ENCODE measurements around the gene STPG4. TPM values are rescaled to one million over a fixed set of nuclear protein-coding genes. Genes with fewer than 3 reads are reported as not detected.
"Not testable (repeated sequence)": the region's sequence is repeated elsewhere in the genome, so short reads cannot be mapped to it uniquely, and the experiment has no call there.

Gene STPG4
- total RNA-seq, 1 donor from 2014 or later = not detected

DNA sequence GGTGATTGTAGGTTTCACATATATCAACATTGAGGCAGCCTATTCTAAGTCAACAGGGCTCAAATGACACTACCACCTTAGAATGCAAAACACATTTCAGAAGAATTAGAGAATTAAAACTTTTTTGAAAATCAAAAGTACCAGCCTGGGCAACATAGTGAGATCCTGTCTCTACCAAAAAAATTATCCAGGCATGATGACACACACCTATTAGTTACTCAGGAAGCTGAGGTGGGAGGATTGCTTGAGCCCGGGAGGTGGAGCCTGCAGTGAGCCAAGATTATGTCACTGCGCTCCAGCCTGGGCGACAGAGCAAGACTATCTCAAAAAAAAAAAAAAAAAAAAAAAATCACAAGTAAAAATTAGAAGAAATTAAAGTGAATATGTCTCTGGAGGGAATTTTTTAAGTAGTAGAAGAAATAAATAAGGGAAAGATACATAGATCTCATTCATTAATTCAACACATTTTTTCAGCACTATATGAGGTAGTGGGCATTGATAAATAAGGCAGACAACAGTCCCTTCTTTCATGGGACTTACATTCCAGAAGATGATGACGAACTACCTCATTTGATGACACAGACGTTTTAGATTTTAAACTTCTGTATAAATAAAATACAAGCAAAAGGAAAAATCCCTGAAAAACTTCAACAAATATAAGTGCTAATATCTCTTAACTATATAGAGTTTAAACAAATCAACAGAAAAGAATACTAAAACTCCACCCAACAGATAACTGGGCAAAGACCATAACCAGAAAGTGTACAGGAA is 42.3 kb downstream of the STPG4 start:
- H3K9ac ChIP-seq (ENCODE audit: low read depth in 1 of 3, low read length in 3 of 3) = no peak overlapping the region
- H3K9me3 ChIP-seq (ENCODE audit: control insufficient read depth in 3 of 3, low read length in 3 of 3) = no peaks in the 10 kb centered on the region
- H3K4me1 ChIP-seq (ENCODE audit: control insufficient read depth in 3 of 3, insufficient read depth in 3 of 3, low read length in 3 of 3) = no peaks in the 10 kb centered on the region
- no peaks in the 10 kb centered on the region for H3K27me3 ChIP-seq (ENCODE audit: control insufficient read depth in 3 of 3, insufficient read depth in 3 of 3, low read length in 3 of 3)
- H3K36me3 ChIP-seq (ENCODE audit: control insufficient read depth in 3 of 3, insufficient read depth in 3 of 3, low read length in 3 of 3) = no peaks in the 10 kb centered on the region
- H3K27ac ChIP-seq (ENCODE audit: low read depth, low read length) = no peak overlapping the region
- H3K4me3 ChIP-seq (ENCODE audit: low read length in 3 of 3) = no peak overlapping the region

DNA sequence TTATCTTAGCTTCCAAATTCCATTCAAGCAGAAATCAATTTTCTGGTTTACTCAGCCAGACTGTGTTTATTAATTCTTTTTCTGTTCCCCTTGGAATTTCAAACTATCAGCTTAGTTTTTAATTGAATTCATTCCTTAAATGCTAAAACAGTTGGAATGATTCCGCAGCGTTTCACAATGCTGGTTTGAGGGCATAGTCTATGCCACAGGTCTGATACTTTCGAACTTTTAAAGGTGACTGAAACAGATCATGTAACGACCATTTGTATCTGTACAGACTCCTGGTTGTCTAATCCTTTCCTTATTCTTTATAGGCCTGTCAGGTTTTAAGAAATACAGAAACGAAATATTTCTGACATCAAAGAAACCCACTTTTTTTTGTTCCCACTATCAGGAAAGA is 45.4 kb downstream of the STPG4 start:
- Histone ChIP-seq H3K27me3 (ENCODE audit: control insufficient read depth in 3 of 3, insufficient read depth in 3 of 3, low read length in 3 of 3) (no peaks in the 10 kb centered on the region), H3K36me3 (ENCODE audit: control insufficient read depth in 3 of 3, insufficient read depth in 3 of 3, low read length in 3 of 3) (no peaks in the 10 kb centered on the region), H3K9ac (ENCODE audit: low read depth in 1 of 3, low read length in 3 of 3) (no peak overlapping the region), H3K27ac (ENCODE audit: low read depth, low read length) (no peak overlapping the region), H3K9me3 (ENCODE audit: control insufficient read depth in 3 of 3, low read length in 3 of 3) (no peaks in the 10 kb centered on the region), H3K4me1 (ENCODE audit: control insufficient read depth in 3 of 3, insufficient read depth in 3 of 3, low read length in 3 of 3) (no peaks in the 10 kb centered on the region), H3K4me3 (ENCODE audit: low read length in 3 of 3) (no peak overlapping the region)

DNA sequence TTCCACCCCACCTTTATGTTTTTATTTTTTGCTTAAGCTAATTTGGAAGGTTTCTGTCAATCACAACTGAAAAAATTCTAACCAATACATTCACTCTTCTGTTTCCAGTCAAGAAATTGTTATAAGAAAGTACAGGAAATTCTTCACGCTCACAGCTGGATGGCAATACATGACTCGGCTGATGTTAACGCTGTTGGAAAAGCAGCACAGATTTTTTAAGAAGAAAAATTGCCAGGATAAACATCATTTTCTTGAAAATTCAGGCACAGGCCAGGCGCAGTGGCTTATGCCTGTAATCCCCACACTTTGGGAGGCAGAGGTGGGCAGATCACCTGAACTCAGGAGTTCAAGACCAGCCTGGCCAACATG is 46.1 kb downstream of the STPG4 start:
- Histone ChIP-seq H3K27me3 (ENCODE audit: control insufficient read depth in 3 of 3, insufficient read depth in 3 of 3, low read length in 3 of 3) (no peaks in the 10 kb centered on the region), H3K27ac (ENCODE audit: low read depth, low read length) (no peak overlapping the region), H3K4me3 (ENCODE audit: low read length in 3 of 3) (no peak overlapping the region), H3K4me1 (ENCODE audit: control insufficient read depth in 3 of 3, insufficient read depth in 3 of 3, low read length in 3 of 3) (no peaks in the 10 kb centered on the region), H3K9me3 (ENCODE audit: control insufficient read depth in 3 of 3, low read length in 3 of 3) (no peaks in the 10 kb centered on the region), H3K9ac (ENCODE audit: low read depth in 1 of 3, low read length in 3 of 3) (no peak overlapping the region), H3K36me3 (ENCODE audit: control insufficient read depth in 3 of 3, insufficient read depth in 3 of 3, low read length in 3 of 3) (no peaks in the 10 kb centered on the region)

GRCh38 chr2:47108267-47109006 is 46.7 kb downstream of the STPG4 start:
- not testable (repeated sequence) for H3K4me1 ChIP-seq (ENCODE audit: control insufficient read depth in 3 of 3, insufficient read depth in 3 of 3, low read length in 3 of 3); H3K27ac ChIP-seq (ENCODE audit: low read depth, low read length); H3K9ac ChIP-seq (ENCODE audit: low read depth in 1 of 3, low read length in 3 of 3); H3K4me3 ChIP-seq (ENCODE audit: low read length in 3 of 3); H3K9me3 ChIP-seq (ENCODE audit: control insufficient read depth in 3 of 3, low read length in 3 of 3); H3K36me3 ChIP-seq (ENCODE audit: control insufficient read depth in 3 of 3, insufficient read depth in 3 of 3, low read length in 3 of 3); H3K27me3 ChIP-seq (ENCODE audit: control insufficient read depth in 3 of 3, insufficient read depth in 3 of 3, low read length in 3 of 3)

GRCh38 chr2:47107201-47107600 is 47.9 kb downstream of the STPG4 start:
- H3K4me1 ChIP-seq (ENCODE audit: control insufficient read depth in 3 of 3, insufficient read depth in 3 of 3, low read length in 3 of 3); H3K36me3 ChIP-seq (ENCODE audit: control insufficient read depth in 3 of 3, insufficient read depth in 3 of 3, low read length in 3 of 3); H3K4me3 ChIP-seq (ENCODE audit: low read length in 3 of 3); H3K9ac ChIP-seq (ENCODE audit: low read depth in 1 of 3, low read length in 3 of 3); H3K27ac ChIP-seq (ENCODE audit: low read depth, low read length); H3K27me3 ChIP-seq (ENCODE audit: control insufficient read depth in 3 of 3, insufficient read depth in 3 of 3, low read length in 3 of 3); H3K9me3 ChIP-seq (ENCODE audit: control insufficient read depth in 3 of 3, low read length in 3 of 3): not testable (repeated sequence)

DNA sequence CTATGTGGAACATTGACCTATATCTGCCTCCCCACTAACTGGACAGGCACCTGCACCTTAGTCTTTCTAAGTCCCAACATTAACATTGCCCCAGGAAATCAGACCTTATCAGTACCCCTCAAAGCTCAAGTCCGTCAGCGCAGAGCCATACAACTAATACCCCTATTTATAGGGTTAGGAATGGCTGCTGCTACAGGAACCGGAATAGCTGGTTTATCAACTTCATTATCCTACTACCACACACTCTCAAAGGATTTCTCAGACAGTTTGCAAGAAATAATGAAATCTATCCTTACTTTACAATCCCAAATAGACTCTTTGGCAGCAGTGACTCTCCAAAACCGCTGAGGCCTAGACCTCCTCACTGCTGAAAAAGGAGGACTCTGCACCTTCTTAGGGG is 48.9 kb downstream of the STPG4 start:
- H3K9ac ChIP-seq (ENCODE audit: low read depth in 1 of 3, low read length in 3 of 3); H3K9me3 ChIP-seq (ENCODE audit: control insufficient read depth in 3 of 3, low read length in 3 of 3); H3K27me3 ChIP-seq (ENCODE audit: control insufficient read depth in 3 of 3, insufficient read depth in 3 of 3, low read length in 3 of 3); H3K27ac ChIP-seq (ENCODE audit: low read depth, low read length); H3K36me3 ChIP-seq (ENCODE audit: control insufficient read depth in 3 of 3, insufficient read depth in 3 of 3, low read length in 3 of 3); H3K4me1 ChIP-seq (ENCODE audit: control insufficient read depth in 3 of 3, insufficient read depth in 3 of 3, low read length in 3 of 3); H3K4me3 ChIP-seq (ENCODE audit: low read length in 3 of 3): not testable (repeated sequence)

DNA sequence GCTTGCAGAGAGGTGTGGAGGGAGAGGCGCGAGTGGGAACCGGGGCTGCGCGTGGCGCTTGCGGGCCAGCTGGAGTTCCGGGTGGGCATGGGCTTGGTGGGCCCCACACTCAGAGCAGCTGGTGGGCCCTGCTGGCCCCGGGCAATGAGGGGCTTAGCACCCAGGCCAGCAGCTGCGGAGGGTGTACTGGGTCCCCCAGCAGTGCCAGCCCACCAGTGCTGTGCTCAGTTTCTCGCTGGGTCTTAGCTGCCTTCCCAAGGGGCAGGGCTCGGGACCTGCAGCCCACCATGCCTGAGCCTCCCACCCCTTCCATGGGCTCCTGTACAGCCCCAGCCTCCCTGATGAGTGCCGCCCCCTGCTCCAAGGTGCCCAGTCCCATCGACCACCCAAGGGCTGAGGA is 55.4 kb downstream of the STPG4 start:
- H3K9ac ChIP-seq (ENCODE audit: low read depth in 1 of 3, low read length in 3 of 3); H3K9me3 ChIP-seq (ENCODE audit: control insufficient read depth in 3 of 3, low read length in 3 of 3); H3K4me3 ChIP-seq (ENCODE audit: low read length in 3 of 3); H3K36me3 ChIP-seq (ENCODE audit: control insufficient read depth in 3 of 3, insufficient read depth in 3 of 3, low read length in 3 of 3); H3K27me3 ChIP-seq (ENCODE audit: control insufficient read depth in 3 of 3, insufficient read depth in 3 of 3, low read length in 3 of 3); H3K4me1 ChIP-seq (ENCODE audit: control insufficient read depth in 3 of 3, insufficient read depth in 3 of 3, low read length in 3 of 3); H3K27ac ChIP-seq (ENCODE audit: low read depth, low read length): not testable (repeated sequence)

DNA sequence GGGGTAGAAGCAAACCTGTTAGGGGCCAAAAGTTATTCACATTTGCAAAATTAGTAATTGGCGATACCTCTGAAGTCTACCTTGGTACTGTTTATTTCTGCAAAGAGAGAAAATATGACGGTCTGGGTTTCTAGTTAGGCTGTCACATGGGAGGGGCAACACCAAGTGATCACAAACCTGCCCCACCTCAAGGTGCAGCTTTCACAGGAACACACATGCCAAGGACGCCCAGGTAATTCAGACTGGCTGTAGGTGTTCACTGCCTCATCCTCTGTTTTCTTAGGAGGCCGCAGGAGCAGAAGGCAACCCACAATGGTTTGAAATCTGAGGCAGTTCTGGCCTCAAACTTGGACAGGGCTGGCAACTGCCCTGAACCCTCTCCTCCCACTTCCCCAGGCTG is 56.2 kb downstream of the STPG4 start:
- no peak overlapping the region for H3K4me3 ChIP-seq (ENCODE audit: low read length in 3 of 3)
- no peaks in the 10 kb centered on the region for H3K27me3 ChIP-seq (ENCODE audit: control insufficient read depth in 3 of 3, insufficient read depth in 3 of 3, low read length in 3 of 3)
- no peak overlapping the region for H3K27ac ChIP-seq (ENCODE audit: low read depth, low read length)
- peaks cover 0 to 5% (median 0%) of the 10 kb centered on the region in 3 donors for H3K4me1 ChIP-seq (ENCODE audit: control insufficient read depth in 3 of 3, insufficient read depth in 3 of 3, low read length in 3 of 3)
- H3K36me3 ChIP-seq (ENCODE audit: control insufficient read depth in 3 of 3, insufficient read depth in 3 of 3, low read length in 3 of 3) = no peaks in the 10 kb centered on the region
- H3K9ac ChIP-seq (ENCODE audit: low read depth in 1 of 3, low read length in 3 of 3) = no peak overlapping the region
- H3K9me3 ChIP-seq (ENCODE audit: control insufficient read depth in 3 of 3, low read length in 3 of 3) = no peaks in the 10 kb centered on the region

DNA sequence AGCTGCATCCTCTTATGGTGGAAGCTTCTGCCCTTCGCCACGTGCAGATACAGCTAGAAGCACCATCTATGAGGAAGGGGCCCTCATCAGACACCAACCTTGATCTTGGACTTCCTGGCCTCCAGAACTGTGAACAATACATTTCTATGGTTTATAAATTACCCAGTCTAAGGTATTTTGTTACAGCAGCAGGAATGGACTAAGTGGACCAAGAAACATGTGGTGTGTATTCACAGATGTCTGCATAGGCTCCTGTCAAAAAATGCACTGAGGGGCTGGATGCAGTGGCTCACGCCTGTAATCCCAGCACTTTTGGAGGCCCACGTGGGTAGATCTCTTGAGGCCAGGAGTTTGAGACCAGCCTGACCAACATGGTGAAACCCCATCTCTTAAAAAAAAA is 57.5 kb downstream of the STPG4 start:
- Histone ChIP-seq H3K4me3 (ENCODE audit: low read length in 3 of 3) (no peak overlapping the region), H3K9ac (ENCODE audit: low read depth in 1 of 3, low read length in 3 of 3) (no peak overlapping the region), H3K9me3 (ENCODE audit: control insufficient read depth in 3 of 3, low read length in 3 of 3) (no peaks in the 10 kb centered on the region), H3K27ac (ENCODE audit: low read depth, low read length) (no peak overlapping the region), H3K27me3 (ENCODE audit: control insufficient read depth in 3 of 3, insufficient read depth in 3 of 3, low read length in 3 of 3) (no peaks in the 10 kb centered on the region), H3K36me3 (ENCODE audit: control insufficient read depth in 3 of 3, insufficient read depth in 3 of 3, low read length in 3 of 3) (no peaks in the 10 kb centered on the region), H3K4me1 (ENCODE audit: control insufficient read depth in 3 of 3, insufficient read depth in 3 of 3, low read length in 3 of 3) (peaks cover 0 to 5% (median 0%) of the 10 kb centered on the region in 3 donors)

DNA sequence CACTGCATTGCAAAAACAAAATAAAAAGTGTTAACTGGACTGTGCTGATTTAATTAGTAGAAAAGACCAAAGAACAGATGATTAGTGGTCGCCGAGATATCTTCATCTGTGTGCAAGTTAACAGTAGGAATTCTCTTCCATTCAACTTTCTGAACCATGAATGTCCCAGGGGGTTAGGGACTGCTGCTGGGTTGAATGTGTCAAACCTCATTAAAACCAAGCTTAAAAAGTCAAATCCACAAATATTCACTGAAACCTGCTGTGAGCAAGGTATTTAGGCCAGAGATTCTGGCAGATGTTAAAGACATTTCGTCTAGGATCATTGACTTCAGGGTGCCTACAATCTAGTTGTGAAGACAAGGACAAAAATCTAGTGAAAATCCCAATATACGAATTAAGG is 58.7 kb downstream of the STPG4 start:
- Histone ChIP-seq H3K4me1 (ENCODE audit: control insufficient read depth in 3 of 3, insufficient read depth in 3 of 3, low read length in 3 of 3) (peaks cover 0 to 5% (median 0%) of the 10 kb centered on the region in 3 donors), H3K27me3 (ENCODE audit: control insufficient read depth in 3 of 3, insufficient read depth in 3 of 3, low read length in 3 of 3) (no peaks in the 10 kb centered on the region), H3K9me3 (ENCODE audit: control insufficient read depth in 3 of 3, low read length in 3 of 3) (no peaks in the 10 kb centered on the region)

More for the DNA sequence above, 58.7 kb downstream of the STPG4 start:
- Histone ChIP-seq H3K36me3 (ENCODE audit: control insufficient read depth in 3 of 3, insufficient read depth in 3 of 3, low read length in 3 of 3) (no peaks in the 10 kb centered on the region), H3K9ac (ENCODE audit: low read depth in 1 of 3, low read length in 3 of 3) (no peak overlapping the region), H3K27ac (ENCODE audit: low read depth, low read length) (no peak overlapping the region), H3K4me3 (ENCODE audit: low read length in 3 of 3) (no peak overlapping the region)
